CD14-positive monocyte (primary cell): ENCODE data around the gene CEBPG. TPM values are rescaled to one million over a fixed set of nuclear protein-coding genes. Genes with fewer than 3 reads are reported as not detected.

Experiments used
- DNase-seq, 3 donors: peaks; one replicate each; pipeline ENCODE4 v3.0.0-alpha.2; 2011 to 2022
- H2AFZ ChIP-seq: 2 replicates; pipeline ENCODE4 v1.6.0; 2012; ENCODE audit warnings: mild to moderate bottlenecking, low read depth, low read length, inconsistent platforms; ENCODE audit not compliant: insufficient read depth, poor library complexity, severe bottlenecking
- H3K27ac ChIP-seq, 2 donors: 1 replicate in 1 of 2; 2 replicates in 1 of 2; pipeline ENCODE4 v1.5.1; 2012 to 2013; ENCODE audit warnings: low read length in 2 of 2, control low read depth in 1 of 2, inconsistent platforms in 1 of 2, low read depth in 1 of 2, mild to moderate bottlenecking in 1 of 2
- H3K27me3 ChIP-seq, 2 donors: one replicate each; pipeline versions ENCODE4 v1.6.0 to v1.6.1; 2011 to 2013; ENCODE audit warnings: low read length in 2 of 2; ENCODE audit not compliant: control insufficient read depth in 2 of 2, insufficient read depth in 2 of 2
- H3K36me3 ChIP-seq, 2 donors: replicated peaks in 1 of 2; 1 replicate in 1 of 2; 2 replicates in 1 of 2; pipeline versions ENCODE4 v1.5.1 to v1.6.1; 2012 to 2013; ENCODE audit warnings: low read length in 2 of 2, control low read depth in 1 of 2, inconsistent platforms in 1 of 2, mild to moderate bottlenecking in 1 of 2; ENCODE audit not compliant: insufficient read depth in 2 of 2, control insufficient read depth in 1 of 2
- H3K4me1 ChIP-seq, 2 donors: 1 replicate in 1 of 2; 2 replicates in 1 of 2; pipeline versions ENCODE4 v1.5.1 to v1.6.1; 2012 to 2013; ENCODE audit warnings: low read length in 2 of 2, control low read depth in 1 of 2, inconsistent platforms in 1 of 2, mild to moderate bottlenecking in 1 of 2, moderate library complexity in 1 of 2; ENCODE audit not compliant: insufficient read depth in 2 of 2, control insufficient read depth in 1 of 2
- H3K4me2 ChIP-seq: replicated peaks from 2 replicates; pipeline ENCODE3; 2012; ENCODE audit warnings: low read length, moderate library complexity, mild to moderate bottlenecking; ENCODE audit not compliant: poor library complexity, severe bottlenecking; ENCODE audit errors: extremely low read depth
- H3K4me3 ChIP-seq, 3 experiments: fragments of 200-600 bp in 1 of 3; sonication (generic) in 1 of 3; replicated peaks in 1 of 3; 1 replicate in 2 of 3; 2 replicates in 1 of 3; pipeline ENCODE4 v1.5.1; 2011 to 2013; ENCODE audit warnings: low read length in 3 of 3, mild to moderate bottlenecking in 3 of 3, control low read depth in 2 of 3, low read depth in 2 of 3, inconsistent platforms in 1 of 3, moderate library complexity in 1 of 3
- H3K79me2 ChIP-seq: 2 replicates; pipeline ENCODE4 v1.6.0; 2012; ENCODE audit warnings: mild to moderate bottlenecking, control low read depth, inconsistent platforms, low read length, moderate library complexity; ENCODE audit not compliant: insufficient read depth
- H3K9ac ChIP-seq: 2 replicates; pipeline ENCODE4 v1.6.0; 2017; ENCODE audit warnings: low read length, mild to moderate bottlenecking; ENCODE audit not compliant: insufficient read depth, poor library complexity, severe bottlenecking
- H3K9me3 ChIP-seq, 2 donors: replicated peaks in 1 of 2; 1 replicate in 1 of 2; 2 replicates in 1 of 2; pipeline versions ENCODE4 v1.5.1 to v1.6.1; 2012 to 2013; ENCODE audit warnings: low read length in 2 of 2, control low read depth in 1 of 2; ENCODE audit not compliant: control insufficient read depth in 1 of 2, insufficient read depth in 1 of 2
- H4K20me1 ChIP-seq: 2 replicates; pipeline ENCODE4 v1.6.0; 2012; ENCODE audit warnings: mild to moderate bottlenecking, low read length, control low read depth, moderate library complexity; ENCODE audit not compliant: insufficient read depth
- H3K27ac Mint-ChIP-seq, 7 donors: one replicate each; pipeline ENCODE4 v1.8.0; 2020; ENCODE audit warnings: mild to moderate bottlenecking in 7 of 7, mixed read lengths in 7 of 7, moderate library complexity in 6 of 7, inconsistent platforms in 2 of 7
- H3K27me3 Mint-ChIP-seq, 3 donors: one replicate each; pipeline ENCODE4 v1.8.0; 2021 to 2022; ENCODE audit warnings: low read depth in 3 of 3, mild to moderate bottlenecking in 3 of 3, mixed read lengths in 3 of 3, moderate library complexity in 3 of 3, inconsistent platforms in 1 of 3
- H3K36me3 Mint-ChIP-seq, 2 donors: one replicate each; pipeline ENCODE4 v1.8.0; 2020; ENCODE audit warnings: mixed read lengths in 2 of 2, inconsistent platforms in 1 of 2, mild to moderate bottlenecking in 1 of 2
- H3K4me1 Mint-ChIP-seq: one replicate; pipeline ENCODE4 v1.8.0; 2020; ENCODE audit warnings: mild to moderate bottlenecking, mixed read lengths
- H3K4me3 Mint-ChIP-seq, 2 donors: one replicate each; pipeline ENCODE4 v1.8.0; 2020; ENCODE audit warnings: mild to moderate bottlenecking in 2 of 2, mixed read lengths in 2 of 2, moderate library complexity in 1 of 2
- H3K9me3 Mint-ChIP-seq, 7 donors: one replicate each; pipeline ENCODE4 v1.8.0; 2020 to 2022; ENCODE audit warnings: mixed read lengths in 7 of 7, mild to moderate bottlenecking in 6 of 7, moderate library complexity in 6 of 7, inconsistent platforms in 2 of 7
- CTCF ChIP-seq: fragments of 200-600 bp; IDR thresholded peaks from one replicate; pipeline ENCODE4 v1.8.0; 2022; ENCODE audit warnings: antibody characterized with exemption, mild to moderate bottlenecking
- WGBS: methylation state at CpG from one replicate; pipeline ENCODE4 v1.1.5; 2013; ENCODE audit warnings: missing lambda C conversion rate; ENCODE audit not compliant: insufficient coverage; 5-methylcytosine and 5-hydroxymethylcytosine counted together
- intact Hi-C, 2 donors: fragments of 100-400 bp; cut with micrococcal nuclease; formaldehyde crosslinking; loops; one replicate each; pipeline versions ENCODE4 v1.15.0 to v1.15.1; 2023
- polyA plus RNA-seq, 3 donors: library from polyadenylated mRNA; depleted of rRNA in 1 of 3; unstranded in 2 of 3; stranded (reverse) in 1 of 3; fragments of 300-500 nt in 2 of 3; fragments of >200 nt in 1 of 3; fragmentation: Illumina TruSeq in 2 of 3; gene quantifications; 1 replicate in 2 of 3; 2 replicates in 1 of 3; pipeline ENCODE4 v1.2.3, GENCODE V29; 2012 to 2021

CEBPG gene
- polyA plus RNA-seq, 3 donors, result 16.8 to 18.3 (median 17.8) TPM

- Mint-ChIP-seq H3K27me3 (peaks cover 6 to 30% (median 29%) of the 10 kb centered on the region in 3 donors), H3K4me1 (peaks cover 23% of the 10 kb centered on the region), H3K36me3 (no peaks in the 10 kb centered on the region), H3K27ac (no peak overlapping the region), H3K9me3 (peaks cover 0 to 4% (median 0%) of the 10 kb centered on the region in 7 donors), H3K4me3 (no peak overlapping the region)
- Histone ChIP-seq H3K27ac (no peak overlapping the region), H4K20me1 (no peaks in the 10 kb centered on the region), H3K27me3 (peaks cover 0 to 5% of the 10 kb centered on the region in 2 donors), H3K4me1 (peaks cover 5 to 6% of the 10 kb centered on the region in 2 donors), H3K4me3 (no peak overlapping the region), H3K9ac (no peak overlapping the region), H3K36me3 (no peaks in the 10 kb centered on the region), H3K4me2 (no peak overlapping the region), H2AFZ (no peak overlapping the region), H3K79me2 (no peaks in the 10 kb centered on the region), H3K9me3 (no peaks in the 10 kb centered on the region)
- WGBS, result no CpG with 5 or more reads among the region's 4 CpGs
- intact Hi-C loops, result no loop called here
- DNase-seq, result no peak
- no peak for TF ChIP-seq CTCF
These were observed 29.0 kb upstream of the CEBPG start for GRCh38 chr19:33344573-33344925.

- no peak overlapping the region for H3K4me2 ChIP-seq
- H4K20me1 ChIP-seq, result no peaks in the 10 kb centered on the region
- H3K27me3 ChIP-seq, result peaks cover 0 to 5% of the 10 kb centered on the region in 2 donors
- no peak overlapping the region for H2AFZ ChIP-seq
- intact Hi-C loops, result no loop called here
- H3K36me3 ChIP-seq, result no peaks in the 10 kb centered on the region
- Mint-ChIP-seq H3K9me3 (peaks cover 0 to 4% (median 0%) of the 10 kb centered on the region in 7 donors), H3K4me3 (no peak overlapping the region), H3K4me1 (peaks cover 18% of the 10 kb centered on the region), H3K36me3 (no peaks in the 10 kb centered on the region), H3K27me3 (peaks cover 10 to 35% (median 33%) of the 10 kb centered on the region in 3 donors), H3K27ac (no peak overlapping the region)
- H3K9me3 ChIP-seq, result no peaks in the 10 kb centered on the region
- no peaks in the 10 kb centered on the region for H3K4me1 ChIP-seq
- H3K27ac ChIP-seq, result no peak overlapping the region
- no CpG with 5 or more reads among the region's 6 CpGs for WGBS
- H3K9ac ChIP-seq, result no peak overlapping the region
- TF ChIP-seq CTCF, result no peak
- no peak overlapping the region for H3K4me3 ChIP-seq
- no peak for DNase-seq
- H3K79me2 ChIP-seq, result no peaks in the 10 kb centered on the region
These were observed 28.3 kb upstream of the CEBPG start for GRCh38 chr19:33345163-33345562.
